A549 (cell line): ENCODE results near the gene ZNF552. TPM values are rescaled to one million over a fixed set of nuclear protein-coding genes. Genes with fewer than 3 reads are reported as not detected.
"Not testable (repeated sequence)": the region's sequence is repeated elsewhere in the genome, so short reads cannot be mapped to it uniquely, and the experiment has no call there.

Experiments
- ATAC-seq, 2 experiments: fragments of 200-7000 bp in 1 of 2; fragments of >200 bp in 1 of 2; cut with Nextera tagmentation in 1 of 2; cut with Tn5 transposase in 1 of 2; 3 replicates each; pipeline versions ENCODE4 v1.8.0 to v1.9.1; 2018 to 2020; ENCODE audit warnings: mild to moderate bottlenecking in 1 of 2, moderate library complexity in 1 of 2
- CTCF ChIA-PET: fragments of 300-600 bp; sonication (Branson Sonifier 250); formaldehyde crosslinking; extraction: SDS; loops from one replicate; lab custom pipeline; 2021; ENCODE audit warnings: antibody characterized with exemption, inconsistent platforms; lab: Yijun Ruan, JAX
- POLR2A ChIA-PET: fragments of 350-600 bp; formaldehyde crosslinking; extraction: SDS; loops from one replicate; lab custom pipeline; 2021; ENCODE audit warnings: antibody characterized with exemption, inconsistent platforms; lab: Yijun Ruan, JAX
- DNase-seq, 2 experiments: peaks; one replicate each; pipeline versions ENCODE4 v3.0.0 to v3.0.0-alpha.2; 2011 to 2016; ENCODE audit warnings: low read depth in 1 of 2, low spot score in 1 of 2
- FAIRE-seq: peaks from 2 replicates; lab custom pipeline; 2011; peaks lifted over from hg19 to GRCh38; lab: Jason Lieb, UNC
- H3K27ac ChIP-seq, 2 experiments: fragments of >200 bp; sonication (Bioruptor Twin); formaldehyde crosslinking; 3 replicates each; pipeline ENCODE4 v1.5.1; 2016 to 2017
- H3K4me1 ChIP-seq: fragments of >200 bp; sonication (Bioruptor Twin); formaldehyde crosslinking; 3 replicates; pipeline ENCODE4 v1.6.1; 2016
- H3K4me2 ChIP-seq: fragments of >200 bp; sonication (Bioruptor Twin); formaldehyde crosslinking; 3 replicates; pipeline ENCODE4 v1.6.1; 2016
- H3K4me3 ChIP-seq: fragments of >200 bp; sonication (Bioruptor Twin); formaldehyde crosslinking; 3 replicates; pipeline ENCODE4 v1.5.1; 2016
- H3K9me3 ChIP-seq: fragments of >200 bp; sonication (Bioruptor Twin); formaldehyde crosslinking; 3 replicates; pipeline ENCODE4 v1.6.1; 2016
- BCL3 ChIP-seq: fragments of >200 bp; sonication (Bioruptor Twin); formaldehyde crosslinking; IDR thresholded peaks from 3 replicates; pipeline ENCODE4 v1.6.1; 2016
- CEBPB ChIP-seq, 2 experiments: fragments of >200 bp in 1 of 2; sonication (Bioruptor Twin) in 1 of 2; formaldehyde crosslinking in 1 of 2; IDR thresholded peaks; 2 replicates each; pipeline ENCODE4 v1.6.1; 2012 to 2016
- EHMT2 ChIP-seq: fragments of 200-600 bp; sonication (generic); IDR thresholded peaks from 2 replicates; pipeline ENCODE4 v1.6.1; 2016; ENCODE audit warnings: antibody characterized with exemption, low read depth, mild to moderate bottlenecking, moderate library complexity
- ESRRA ChIP-seq: fragments of 150-350 bp; IDR thresholded peaks from 2 replicates; pipeline ENCODE4 v1.6.1; 2014; ENCODE audit warnings: mild to moderate bottlenecking, low read length, borderline replicate concordance
- FOSL2 ChIP-seq, 2 experiments: fragments of 450-650 bp in 1 of 2; fragments of >200 bp in 1 of 2; sonication (Bioruptor Twin) in 1 of 2; formaldehyde crosslinking; IDR thresholded peaks; 2 replicates each; pipeline versions ENCODE4 v1.5.0 to v1.6.1; 2016 to 2020; ENCODE audit warnings: mild to moderate bottlenecking in 1 of 2, moderate library complexity in 1 of 2
- HEYL ChIP-seq: fragments of 250-450 bp; sonication (Bioruptor Pico); IDR thresholded peaks from 2 replicates; pipeline ENCODE4 v1.8.0; 2021; ENCODE audit warnings: mild to moderate bottlenecking, moderate library complexity
- JUNB ChIP-seq: fragments of >200 bp; sonication (Bioruptor Twin); formaldehyde crosslinking; IDR thresholded peaks from 2 replicates; pipeline ENCODE4 v1.6.1; 2016
- MAFK ChIP-seq: fragments of 450-650 bp; IDR thresholded peaks from 2 replicates; pipeline ENCODE4 v1.6.1; 2014; ENCODE audit not compliant: partially characterized antibody
- MAZ ChIP-seq: fragments of 150-350 bp; IDR thresholded peaks from 2 replicates; pipeline ENCODE4 v1.6.1; 2014; ENCODE audit warnings: antibody characterized with exemption, low read depth, low read length, borderline replicate concordance
- NR3C1 ChIP-seq: fragments of >200 bp; sonication (Bioruptor Twin); formaldehyde crosslinking; IDR thresholded peaks from 3 replicates; pipeline ENCODE4 v1.6.1; 2017
- PBX3 ChIP-seq: IDR thresholded peaks from 2 replicates; pipeline ENCODE4 v1.6.1; 2012
- RARB ChIP-seq: fragments of 250-450 bp; sonication (Bioruptor Pico); IDR thresholded peaks from 2 replicates; pipeline ENCODE4 v1.8.0; 2021; ENCODE audit warnings: mild to moderate bottlenecking, moderate library complexity
- REST ChIP-seq: fragments of 200-600 bp; sonication (generic); IDR thresholded peaks from 2 replicates; pipeline ENCODE4 v1.6.1; 2016; ENCODE audit warnings: antibody characterized with exemption, mild to moderate bottlenecking, moderate library complexity
- ZC3H11A ChIP-seq: fragments of 450-650 bp; IDR thresholded peaks from 2 replicates; pipeline ENCODE4 v1.6.1; 2014; ENCODE audit warnings: antibody characterized with exemption, mild to moderate bottlenecking
- ZFP36 ChIP-seq: fragments of 450-650 bp; IDR thresholded peaks from 2 replicates; pipeline ENCODE4 v1.6.1; 2014; ENCODE audit warnings: borderline replicate concordance; ENCODE audit not compliant: partially characterized antibody
- WGBS: methylation state at CpG from one replicate; pipeline ENCODE4 v1.1.6; 2017; ENCODE audit errors: missing lambda C conversion rate; 5-methylcytosine and 5-hydroxymethylcytosine counted together
- polyA plus RNA-seq, 4 experiments: library from polyadenylated mRNA; depleted of rRNA in 3 of 4; stranded (reverse); fragments of >200 nt; fragmentation: RNase III in 1 of 4; extraction: RNeasy Plus Mini Kit Qiagen cat#74134 plus additional on column Dnase treatment in 1 of 4; gene quantifications; 2 replicates in 3 of 4; 3 replicates in 1 of 4; pipeline ENCODE4 v1.2.3, GENCODE V29; 2011 to 2017

The ZNF552 gene
- polyA plus RNA-seq, 2 of the 4 experiments (the other 2 are of a cell fraction), result 5.7 to 7.2 TPM

- ATAC-seq (no peak), FAIRE-seq (no peak), DNase-seq (no peak)
- Histone ChIP-seq H3K27ac (no peak overlapping the region), H3K4me2 (no peak overlapping the region), H3K9me3 (peaks cover 62% of the 10 kb centered on the region), H3K4me1 (no peaks in the 10 kb centered on the region), H3K4me3 (no peak overlapping the region)
- WGBS, result 89% methylated on average over 5 of the region's 5 CpGs
- ChIA-PET CTCF (interaction anchor here (1.0 kb wide), 1 partner anchor 11 kb away, joined by 3 read pairs; no protein-coding TSS in a partner anchor), POLR2A (no interaction called here)
- TF ChIP-seq BCL3 (no peak), PBX3 (no peak)
These were observed 14.6 kb upstream of the ZNF552 start for GRCh38 chr19:57829316-57829715.

GRCh38 chr19:57825511-57825910 lies 10.8 kb upstream of the ZNF552 start:
- CTCF ChIA-PET, result interaction anchor here (0.6 kb wide), 1 partner anchor 11 kb away, joined by 4 read pairs; no protein-coding TSS in a partner anchor
- ATAC-seq (no peak), FAIRE-seq (no peak), DNase-seq (no peak)
- Histone ChIP-seq H3K9me3 (peaks cover 61% of the 10 kb centered on the region), H3K4me2 (no peak overlapping the region), H3K4me1 (peaks cover 4% of the 10 kb centered on the region; the same call in 2 of the 3 replicates), H3K4me3 (no peak overlapping the region), H3K27ac (no peak overlapping the region)
- TF ChIP-seq NR3C1 (no peak), REST (no peak), FOSL2 (IDR thresholded peaks at IDR 0.05) (no peak), FOSL2 (CRISPR knock-in tag; IDR thresholded peaks at IDR 0.05) (no peak), ESRRA (no peak), ZFP36 (no peak), RARB (CRISPR knock-in tag) (no peak), MAZ (no peak), JUNB (no peak), ZC3H11A (no peak), MAFK (no peak), EHMT2 (no peak), HEYL (CRISPR knock-in tag) (no peak), CEBPB (IDR thresholded peaks at IDR 0.05) (no peak)
- POLR2A ChIA-PET, result interaction anchor here (0.7 kb wide), 1 partner anchor 20 kb away, joined by 3 read pairs; no protein-coding TSS in a partner anchor
- WGBS, result 97% methylated on average over 6 of the region's 6 CpGs

- DNase-seq, H3K4me2 ChIP-seq, POLR2A ChIA-PET, CTCF ChIA-PET, H3K27ac ChIP-seq, ATAC-seq, H3K4me1 ChIP-seq, FAIRE-seq, H3K4me3 ChIP-seq: not testable (repeated sequence)
- H3K9me3 ChIP-seq, result peaks cover 46% of the 10 kb centered on the region
- 84% methylated on average over 4 of the region's 4 CpGs for WGBS
These were observed 8.9 kb upstream of the ZNF552 start for GRCh38 chr19:57823608-57824007.

GRCh38 chr19:57823155-57823554 lies 8.4 kb upstream of the ZNF552 start:
- CTCF ChIA-PET, H3K4me2 ChIP-seq, H3K27ac ChIP-seq, FAIRE-seq, H3K4me3 ChIP-seq, H3K4me1 ChIP-seq, ATAC-seq, DNase-seq, POLR2A ChIA-PET: not testable (repeated sequence)
- peaks cover 43% of the 10 kb centered on the region for H3K9me3 ChIP-seq
- WGBS, result 83% methylated on average over 2 of the region's 2 CpGs

GRCh38 chr19:57821501-57821900 lies 6.8 kb upstream of the ZNF552 start:
- DNase-seq, CTCF ChIA-PET, H3K4me2 ChIP-seq, POLR2A ChIA-PET, H3K4me1 ChIP-seq, ATAC-seq, H3K27ac ChIP-seq, FAIRE-seq, H3K4me3 ChIP-seq: not testable (repeated sequence)
- WGBS, result 99% methylated on average over 2 of the region's 3 CpGs
- peaks cover 32% of the 10 kb centered on the region for H3K9me3 ChIP-seq

GRCh38 chr19:57821095-57821494 lies 6.4 kb upstream of the ZNF552 start:
- FAIRE-seq, ATAC-seq, DNase-seq, H3K27ac ChIP-seq, CTCF ChIA-PET, H3K4me1 ChIP-seq, POLR2A ChIA-PET: not testable (repeated sequence)
- Histone ChIP-seq H3K4me2 (peak overlapping the region; percentile 94), H3K4me3 (peak overlapping the region; percentile 83), H3K9me3 (peaks cover 27% of the 10 kb centered on the region)
- 100% methylated on average over 2 of the region's 3 CpGs for WGBS
